Lower lobe of right lung (tissue), 2 donors: ENCODE measurements around the gene GAB2. TPM values are rescaled to one million over a fixed set of nuclear protein-coding genes. Genes with fewer than 3 reads are reported as not detected.
"Not testable (repeated sequence)": the region's sequence is repeated elsewhere in the genome, so short reads cannot be mapped to it uniquely, and the experiment has no call there.

Experiments
- ATAC-seq, 2 donors: fragments of 200-7000 bp; cut with Tn5 transposase; one replicate each; pipeline ENCODE4 v1.9.1; 2020 to 2022; ENCODE audit warnings: mild to moderate bottlenecking in 2 of 2, moderate library complexity in 2 of 2
- DNase-seq: peaks from one replicate; pipeline ENCODE4 v3.0.0-alpha.2; 2020
- H3K27ac ChIP-seq: fragments of 200-600 bp; one replicate; pipeline ENCODE4 v1.8.0; 2022
- H3K27me3 ChIP-seq: fragments of 200-600 bp; one replicate; pipeline ENCODE4 v1.8.0; 2022; ENCODE audit warnings: low read depth
- H3K36me3 ChIP-seq: fragments of 200-600 bp; one replicate; pipeline ENCODE4 v1.8.0; 2022; ENCODE audit warnings: mild to moderate bottlenecking
- H3K4me1 ChIP-seq: fragments of 200-600 bp; one replicate; pipeline ENCODE4 v1.8.0; 2022
- H3K4me3 ChIP-seq: fragments of 200-600 bp; one replicate; pipeline ENCODE4 v1.8.0; 2022; ENCODE audit warnings: mild to moderate bottlenecking
- H3K9me3 ChIP-seq: fragments of 200-600 bp; one replicate; pipeline ENCODE4 v1.8.0; 2022
- intact Hi-C: fragments of 100-400 bp; cut with DNase I; formaldehyde crosslinking; loops from one replicate; pipeline ENCODE4 v1.11.0; 2022
- total RNA-seq: library from RNA; stranded (reverse); fragmentation: NEBNext Ultra II Directional; extraction: Animal tissue kit (Norgen Biotek cat#: 25700); gene quantifications from one replicate; pipeline ENCODE4 v1.2.1, GENCODE V29; 2021
- TF ChIP-seq, protein P1 (sequence below): fragments of 200-600 bp; IDR thresholded peaks from one replicate; pipeline ENCODE4 v1.8.0; 2022; ENCODE audit warnings: antibody characterized with exemption, mild to moderate bottlenecking
- donor health status: DM: no; HTN: yes; CAD: no; lungs with severe emphysema.

The GAB2 gene
- total RNA-seq, 1 donor from 2014 or later: 64.2 TPM

- Histone ChIP-seq H3K36me3 (no peaks in the 10 kb centered on the region), H3K4me1 (peaks cover 42% of the 10 kb centered on the region), H3K4me3 (peak overlapping the region; percentile 23), H3K9me3 (no peaks in the 10 kb centered on the region), H3K27me3 (no peaks in the 10 kb centered on the region), H3K27ac (peak overlapping the region; percentile 32)
- TF ChIP-seq, protein P1, sequence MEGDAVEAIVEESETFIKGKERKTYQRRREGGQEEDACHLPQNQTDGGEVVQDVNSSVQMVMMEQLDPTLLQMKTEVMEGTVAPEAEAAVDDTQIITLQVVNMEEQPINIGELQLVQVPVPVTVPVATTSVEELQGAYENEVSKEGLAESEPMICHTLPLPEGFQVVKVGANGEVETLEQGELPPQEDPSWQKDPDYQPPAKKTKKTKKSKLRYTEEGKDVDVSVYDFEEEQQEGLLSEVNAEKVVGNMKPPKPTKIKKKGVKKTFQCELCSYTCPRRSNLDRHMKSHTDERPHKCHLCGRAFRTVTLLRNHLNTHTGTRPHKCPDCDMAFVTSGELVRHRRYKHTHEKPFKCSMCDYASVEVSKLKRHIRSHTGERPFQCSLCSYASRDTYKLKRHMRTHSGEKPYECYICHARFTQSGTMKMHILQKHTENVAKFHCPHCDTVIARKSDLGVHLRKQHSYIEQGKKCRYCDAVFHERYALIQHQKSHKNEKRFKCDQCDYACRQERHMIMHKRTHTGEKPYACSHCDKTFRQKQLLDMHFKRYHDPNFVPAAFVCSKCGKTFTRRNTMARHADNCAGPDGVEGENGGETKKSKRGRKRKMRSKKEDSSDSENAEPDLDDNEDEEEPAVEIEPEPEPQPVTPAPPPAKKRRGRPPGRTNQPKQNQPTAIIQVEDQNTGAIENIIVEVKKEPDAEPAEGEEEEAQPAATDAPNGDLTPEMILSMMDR: no peak
- no peak for ATAC-seq
- DNase-seq: no peak
- intact Hi-C loops: no loop called here
Measured at GRCh38 chr11:78364128-78364751, 53.4 kb downstream of the GAB2 start.

DNA sequence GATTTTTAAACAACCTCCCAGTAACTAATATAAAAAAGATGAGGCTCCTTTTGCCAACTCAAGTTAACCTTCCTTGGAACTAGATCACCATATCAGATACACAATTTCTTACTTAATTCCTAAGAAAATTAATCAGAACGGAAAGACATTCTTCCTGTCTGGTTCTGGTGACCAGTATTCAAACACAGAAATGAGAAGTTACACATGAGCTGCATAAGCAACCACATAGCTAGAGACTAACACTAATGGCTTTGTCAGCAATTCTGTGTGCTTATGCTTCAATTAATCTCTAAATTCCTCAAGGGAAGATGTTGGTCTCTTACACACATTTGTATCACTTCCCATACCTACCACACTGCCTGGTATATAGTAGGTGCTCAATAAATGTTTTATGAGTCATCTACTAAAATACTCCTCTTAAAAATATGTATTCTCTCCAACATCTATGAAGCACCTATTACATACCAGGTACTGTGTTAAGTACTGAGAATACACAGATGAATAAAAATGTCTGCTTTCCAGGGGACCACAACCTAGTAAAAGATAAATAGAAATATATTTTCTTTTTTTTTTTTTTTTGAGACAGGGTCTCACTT is 54.5 kb downstream of the GAB2 start:
- peaks cover 44% of the 10 kb centered on the region for H3K4me1 ChIP-seq
- intact Hi-C loops: no loop called here
- H3K9me3 ChIP-seq: no peaks in the 10 kb centered on the region
- DNase-seq: no peak
- ATAC-seq: peak in 1 of 2 donors; percentile 51
- TF ChIP-seq, protein P1: no peak
- no peaks in the 10 kb centered on the region for H3K27me3 ChIP-seq
- H3K27ac ChIP-seq: no peak overlapping the region
- H3K4me3 ChIP-seq: no peak overlapping the region
- no peaks in the 10 kb centered on the region for H3K36me3 ChIP-seq

DNA sequence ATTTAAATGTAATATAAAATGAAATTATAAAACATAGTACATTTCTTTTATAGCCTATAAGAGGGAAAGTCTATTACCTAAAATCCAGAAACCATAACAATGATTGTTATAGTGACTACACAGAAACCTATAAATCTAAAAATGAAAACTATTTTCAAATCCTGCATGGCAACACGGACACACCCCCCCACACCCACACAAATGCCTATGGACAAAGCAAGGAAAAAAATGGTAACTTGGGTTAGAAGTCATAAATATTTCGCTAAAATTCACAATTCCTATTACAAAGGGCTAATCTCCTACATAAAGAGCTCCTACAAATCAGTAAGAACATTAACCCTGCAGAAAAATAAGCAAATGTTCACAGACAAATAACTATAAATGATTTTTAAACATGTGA is 56.4 kb downstream of the GAB2 start:
- H3K4me1 ChIP-seq: peaks cover 45% of the 10 kb centered on the region
- DNase-seq: no peak
- H3K36me3 ChIP-seq: no peaks in the 10 kb centered on the region
- H3K27me3 ChIP-seq: no peaks in the 10 kb centered on the region
- intact Hi-C loops: no loop called here
- TF ChIP-seq, protein P1: no peak
- no peak for ATAC-seq
- H3K27ac ChIP-seq: no peak overlapping the region
- H3K9me3 ChIP-seq: no peaks in the 10 kb centered on the region
- no peak overlapping the region for H3K4me3 ChIP-seq

DNA sequence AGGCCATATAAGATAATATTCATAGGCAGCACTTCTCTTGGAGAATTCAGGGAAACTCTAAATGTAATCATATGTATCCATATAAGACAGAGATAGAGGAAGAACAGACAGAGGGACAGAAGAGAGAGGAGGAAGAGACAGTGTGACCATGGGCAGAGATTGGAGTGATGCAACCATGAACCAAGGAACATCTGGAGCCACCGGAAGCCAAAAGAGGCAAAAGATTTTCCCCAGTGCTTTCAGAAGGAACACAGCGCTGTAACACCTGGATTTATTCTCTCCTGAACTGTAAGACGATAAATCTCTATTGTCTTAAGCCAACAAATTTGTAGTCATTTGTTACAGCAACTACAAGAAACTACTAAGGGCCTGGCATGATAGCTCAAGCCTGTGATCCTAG is 57.7 kb downstream of the GAB2 start:
- H3K4me1 ChIP-seq: peaks cover 41% of the 10 kb centered on the region
- DNase-seq (no peak), ATAC-seq (no peak)
- no peaks in the 10 kb centered on the region for H3K27me3 ChIP-seq
- H3K36me3 ChIP-seq: no peaks in the 10 kb centered on the region
- TF ChIP-seq, protein P1: no peak
- H3K4me3 ChIP-seq: no peak overlapping the region
- intact Hi-C loops: no loop called here
- no peaks in the 10 kb centered on the region for H3K9me3 ChIP-seq
- H3K27ac ChIP-seq: no peak overlapping the region

GRCh38 chr11:78357924-78358323 is 59.7 kb downstream of the GAB2 start:
- DNase-seq, H3K36me3 ChIP-seq, ATAC-seq, H3K9me3 ChIP-seq, H3K4me3 ChIP-seq, H3K27me3 ChIP-seq, intact Hi-C loops, H3K27ac ChIP-seq: not testable (repeated sequence)
- H3K4me1 ChIP-seq: peaks cover 40% of the 10 kb centered on the region

- H3K9me3 ChIP-seq, intact Hi-C loops, H3K4me3 ChIP-seq, H3K27me3 ChIP-seq, DNase-seq, H3K36me3 ChIP-seq, ATAC-seq, H3K27ac ChIP-seq: not testable (repeated sequence)
- H3K4me1 ChIP-seq: peaks cover 45% of the 10 kb centered on the region
Measured at GRCh38 chr11:78357425-78357824, 60.2 kb downstream of the GAB2 start.

DNA sequence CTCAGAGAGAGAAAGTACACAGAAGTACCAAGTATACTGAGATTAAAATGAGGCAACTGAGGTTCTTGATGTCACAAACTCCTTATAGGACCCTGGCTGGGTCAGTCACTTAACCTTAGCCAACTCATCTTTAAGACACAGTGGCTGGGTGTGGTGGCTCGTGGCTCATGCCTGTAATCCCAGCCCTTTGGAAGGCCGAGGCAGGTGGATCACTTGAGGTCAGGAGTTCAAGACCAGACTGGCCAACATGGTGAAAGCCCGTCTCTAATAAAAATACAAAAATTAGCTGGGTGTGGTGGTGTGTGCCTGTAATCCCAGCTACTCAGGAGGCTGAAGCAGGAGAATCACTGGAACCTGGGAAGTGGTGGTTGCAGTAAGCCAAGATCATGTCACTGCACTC is 61.9 kb downstream of the GAB2 start:
- intact Hi-C loops, H3K27me3 ChIP-seq, H3K9me3 ChIP-seq, H3K4me3 ChIP-seq, H3K27ac ChIP-seq, ATAC-seq, DNase-seq, H3K36me3 ChIP-seq: not testable (repeated sequence)
- H3K4me1 ChIP-seq: peaks cover 62% of the 10 kb centered on the region
